Uterus (tissue), 4 donors: Measurements from ENCODE around the gene RANBP17. TPM values are rescaled to one million over a fixed set of nuclear protein-coding genes. Genes with fewer than 3 reads are reported as not detected.

Experiments
- DNase-seq, 2 donors: peaks; one replicate each; pipeline ENCODE4 v3.0.0-alpha.2; 2019 to 2020
- H3K27ac ChIP-seq, 2 donors: fragments of 200-600 bp; sonication (generic); 1 replicate in 1 of 2; 2 replicates in 1 of 2; pipeline ENCODE4 v1.5.1; 2016 to 2018
- H3K27me3 ChIP-seq, 2 donors: fragments of 200-600 bp; sonication (generic); one replicate each; pipeline ENCODE4 v1.5.1; 2018 to 2019; ENCODE audit warnings: control low read depth in 1 of 2
- H3K36me3 ChIP-seq, 2 donors: fragments of 200-600 bp; sonication (generic); one replicate each; pipeline ENCODE4 v1.5.1; 2019; ENCODE audit warnings: control low read depth in 1 of 2
- H3K4me1 ChIP-seq, 2 donors: fragments of 200-600 bp; sonication (generic); one replicate each; pipeline ENCODE4 v1.5.1; 2018 to 2019; ENCODE audit warnings: control low read depth in 1 of 2
- H3K4me3 ChIP-seq, 2 donors: fragments of 200-600 bp; sonication (generic); 1 replicate in 1 of 2; 2 replicates in 1 of 2; pipeline ENCODE4 v1.5.1; 2018 to 2019; ENCODE audit warnings: mild to moderate bottlenecking in 1 of 2
- H3K9me3 ChIP-seq, 2 donors: fragments of 200-600 bp; sonication (generic); one replicate each; pipeline ENCODE4 v1.5.1; 2019; ENCODE audit warnings: control low read depth in 1 of 2
- POLR2A ChIP-seq, 2 donors: fragments of 450-650 bp; IDR thresholded peaks; one replicate each; pipeline ENCODE4 v1.6.1; 2016; ENCODE audit warnings: antibody characterized with exemption in 2 of 2, mild to moderate bottlenecking in 1 of 2, moderate library complexity in 1 of 2
- intact Hi-C: fragments of 100-400 bp; cut with DNase I; formaldehyde crosslinking; loops from one replicate; pipeline ENCODE4 v1.15.1; 2023; ENCODE audit warnings: low total_unique reads
- total RNA-seq, 4 donors: library from RNA; depleted of rRNA in 3 of 4; stranded (reverse); fragments of >200 nt in 3 of 4; gene quantifications; one replicate each; pipeline versions ENCODE4 v1.1.0 to v1.2.4, GENCODE V29; 2014 to 2023
- TF ChIP-seq, protein P1 (sequence below), 4 experiments: fragments of 200-600 bp in 2 of 4; fragments of 450-650 bp in 2 of 4; sonication (generic) in 2 of 4; IDR thresholded peaks; one replicate each; pipeline ENCODE4 v1.5.1; 2016 to 2019; ENCODE audit warnings: antibody characterized with exemption in 4 of 4, mild to moderate bottlenecking in 2 of 4, moderate library complexity in 1 of 4
- donor health status: DM: yes; HTN: yes; CAD: no.

The RANBP17 gene
- total RNA-seq, 4 donors from 2014 or later: 1.8 to 72.8 (median 7.6) TPM

DNA sequence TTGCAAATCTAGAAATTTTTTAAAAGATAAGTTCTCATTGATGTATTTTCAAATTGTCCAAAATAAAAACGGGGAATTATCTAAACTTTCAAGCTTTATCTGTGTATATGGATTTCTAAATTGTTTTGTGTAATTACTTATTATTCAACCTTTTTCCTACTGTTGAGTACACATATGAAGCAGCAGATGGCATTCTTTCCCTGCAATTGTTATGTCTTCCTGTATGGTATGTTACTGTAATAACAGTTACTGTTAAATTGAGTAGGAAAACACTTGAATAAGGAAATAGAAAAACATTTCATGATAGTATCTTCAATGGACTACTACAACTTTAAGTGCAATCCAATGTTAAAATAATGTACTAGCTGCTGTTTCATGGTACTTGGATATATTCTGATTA is 124.8 kb downstream of the RANBP17 start:
- Histone ChIP-seq H3K27ac (no peak overlapping the region), H3K36me3 (no peaks in the 10 kb centered on the region), H3K4me1 (no peaks in the 10 kb centered on the region), H3K9me3 (no peaks in the 10 kb centered on the region), H3K27me3 (no peaks in the 10 kb centered on the region), H3K4me3 (no peak overlapping the region)
- no peak for DNase-seq
- TF ChIP-seq, protein P1, sequence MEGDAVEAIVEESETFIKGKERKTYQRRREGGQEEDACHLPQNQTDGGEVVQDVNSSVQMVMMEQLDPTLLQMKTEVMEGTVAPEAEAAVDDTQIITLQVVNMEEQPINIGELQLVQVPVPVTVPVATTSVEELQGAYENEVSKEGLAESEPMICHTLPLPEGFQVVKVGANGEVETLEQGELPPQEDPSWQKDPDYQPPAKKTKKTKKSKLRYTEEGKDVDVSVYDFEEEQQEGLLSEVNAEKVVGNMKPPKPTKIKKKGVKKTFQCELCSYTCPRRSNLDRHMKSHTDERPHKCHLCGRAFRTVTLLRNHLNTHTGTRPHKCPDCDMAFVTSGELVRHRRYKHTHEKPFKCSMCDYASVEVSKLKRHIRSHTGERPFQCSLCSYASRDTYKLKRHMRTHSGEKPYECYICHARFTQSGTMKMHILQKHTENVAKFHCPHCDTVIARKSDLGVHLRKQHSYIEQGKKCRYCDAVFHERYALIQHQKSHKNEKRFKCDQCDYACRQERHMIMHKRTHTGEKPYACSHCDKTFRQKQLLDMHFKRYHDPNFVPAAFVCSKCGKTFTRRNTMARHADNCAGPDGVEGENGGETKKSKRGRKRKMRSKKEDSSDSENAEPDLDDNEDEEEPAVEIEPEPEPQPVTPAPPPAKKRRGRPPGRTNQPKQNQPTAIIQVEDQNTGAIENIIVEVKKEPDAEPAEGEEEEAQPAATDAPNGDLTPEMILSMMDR (IDR thresholded peaks at IDR 0.05): no peak
- TF ChIP-seq POLR2A (IDR thresholded peaks at IDR 0.05): no peak
- intact Hi-C loops: no loop called here

DNA sequence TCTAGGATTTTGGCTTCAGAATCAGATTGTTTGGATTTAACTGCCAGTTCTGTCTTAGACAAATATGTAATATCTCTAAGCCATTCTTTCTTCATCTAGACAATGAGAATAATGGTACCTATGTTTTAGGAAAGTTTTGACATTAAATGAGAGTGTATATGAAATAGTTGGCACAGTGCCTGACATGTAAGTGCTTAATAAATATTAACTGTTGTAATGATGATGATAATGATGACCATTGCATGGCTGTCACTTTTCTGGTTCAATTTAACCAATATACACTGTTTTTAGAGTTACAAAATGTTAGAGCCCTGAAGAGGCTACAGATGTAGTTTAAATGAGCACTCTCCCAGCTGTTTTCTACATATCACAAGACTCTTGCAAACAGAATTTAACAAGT is 131.7 kb downstream of the RANBP17 start:
- no peaks in the 10 kb centered on the region for H3K9me3 ChIP-seq

DNA sequence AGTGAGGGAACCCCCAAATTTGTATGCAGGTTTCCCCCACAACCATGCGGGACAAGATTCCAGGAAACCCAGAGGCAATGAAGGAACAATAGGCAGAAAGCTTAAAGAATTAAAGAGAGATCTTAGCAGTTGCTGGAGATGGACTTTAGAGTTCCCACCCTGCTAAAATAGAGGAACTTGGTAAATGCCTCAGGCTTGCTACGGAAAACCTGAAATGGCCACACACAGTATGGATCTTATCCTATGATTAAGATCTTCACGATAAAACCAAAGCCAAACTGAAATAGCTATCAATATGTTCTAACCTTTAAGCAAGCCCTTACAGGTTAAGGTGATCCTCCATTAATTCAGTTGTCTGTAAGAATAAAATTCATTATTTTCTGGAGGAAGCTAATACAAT is 148.3 kb downstream of the RANBP17 start:
- H3K9me3 ChIP-seq: no peaks in the 10 kb centered on the region
- H3K36me3 ChIP-seq: no peaks in the 10 kb centered on the region
- no peak overlapping the region for H3K27ac ChIP-seq
- no peaks in the 10 kb centered on the region for H3K4me1 ChIP-seq
- H3K4me3 ChIP-seq: no peak overlapping the region
- TF ChIP-seq POLR2A (IDR thresholded peaks at IDR 0.05): no peak
- TF ChIP-seq, protein P1 (IDR thresholded peaks at IDR 0.05): no peak
- DNase-seq: no peak
- no peaks in the 10 kb centered on the region for H3K27me3 ChIP-seq
- intact Hi-C loops: no loop called here

More for the DNA sequence above, 131.7 kb downstream of the RANBP17 start:
- Histone ChIP-seq H3K4me1 (no peaks in the 10 kb centered on the region), H3K27me3 (no peaks in the 10 kb centered on the region), H3K27ac (no peak overlapping the region), H3K36me3 (peaks cover 0 to 4% of the 10 kb centered on the region in 2 donors), H3K4me3 (no peak overlapping the region)
- TF ChIP-seq, protein P1 (IDR thresholded peaks at IDR 0.05): no peak
- TF ChIP-seq POLR2A (IDR thresholded peaks at IDR 0.05): no peak
- DNase-seq: no peak
- intact Hi-C loops: no loop called here

DNA sequence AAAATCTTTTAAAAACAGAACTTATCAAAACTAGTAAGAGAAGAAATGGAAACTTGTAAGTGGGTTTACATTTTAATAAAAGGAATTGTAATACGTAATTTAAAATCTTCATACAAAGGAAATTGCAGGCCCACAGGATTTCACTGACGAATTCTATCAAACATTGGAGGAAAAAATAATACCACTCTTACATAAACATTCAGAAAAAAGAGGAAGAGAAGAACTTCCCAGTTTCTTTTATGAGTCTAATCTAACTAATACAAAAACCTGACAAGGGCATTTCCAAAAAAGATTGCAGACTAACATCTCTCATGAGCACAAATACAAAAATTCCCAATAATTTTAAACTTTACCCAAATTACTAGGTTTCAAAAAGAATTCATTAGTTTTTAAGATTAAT is 149.0 kb downstream of the RANBP17 start:
- Histone ChIP-seq H3K27ac (no peak overlapping the region), H3K27me3 (no peaks in the 10 kb centered on the region), H3K36me3 (no peaks in the 10 kb centered on the region), H3K9me3 (no peaks in the 10 kb centered on the region), H3K4me1 (no peaks in the 10 kb centered on the region), H3K4me3 (no peak overlapping the region)
- no peak for DNase-seq
- intact Hi-C loops: no loop called here
- no peak for TF ChIP-seq POLR2A (IDR thresholded peaks at IDR 0.05)
- TF ChIP-seq, protein P1 (IDR thresholded peaks at IDR 0.05): no peak

DNA sequence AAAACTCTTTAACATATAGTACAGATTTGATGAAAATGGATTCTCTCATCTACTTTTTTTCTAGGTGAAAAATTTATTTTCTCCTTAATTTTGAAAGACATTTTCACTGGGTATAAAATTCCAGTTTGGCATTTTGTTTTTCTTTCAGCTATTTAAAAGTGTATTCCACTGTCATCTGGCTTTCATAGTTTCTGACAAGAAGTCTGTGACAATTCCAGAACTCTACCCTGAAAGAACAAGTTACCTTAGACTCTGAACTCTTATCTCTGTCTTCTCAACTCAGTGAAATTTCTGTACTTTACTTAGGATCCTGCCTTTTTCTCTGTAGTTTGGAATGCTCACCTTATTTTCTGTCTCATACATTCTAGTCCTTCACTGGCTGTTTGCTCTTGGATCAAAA is 161.7 kb downstream of the RANBP17 start:
- Histone ChIP-seq H3K36me3 (no peaks in the 10 kb centered on the region), H3K4me1 (no peaks in the 10 kb centered on the region), H3K27me3 (no peaks in the 10 kb centered on the region), H3K27ac (no peak overlapping the region), H3K9me3 (no peaks in the 10 kb centered on the region), H3K4me3 (no peak overlapping the region)
- TF ChIP-seq, protein P1 (IDR thresholded peaks at IDR 0.05): no peak
- no peak for TF ChIP-seq POLR2A (IDR thresholded peaks at IDR 0.05)
- intact Hi-C loops: no loop called here
- no peak for DNase-seq
